Vagina (tissue), 2 donors: Measurements from ENCODE around the gene CCRL2. TPM values are rescaled to one million over a fixed set of nuclear protein-coding genes. Genes with fewer than 3 reads are reported as not detected.

Experiments
- DNase-seq, 2 donors: peaks; one replicate each; pipeline ENCODE4 v3.0.0-alpha.2; 2017; ENCODE audit errors: extremely low spot score in 2 of 2
- H3K27ac ChIP-seq: fragments of 200-600 bp; sonication (generic); one replicate; pipeline ENCODE4 v1.5.1; 2019
- H3K27me3 ChIP-seq: fragments of 200-600 bp; sonication (generic); one replicate; pipeline ENCODE4 v1.5.1; 2019
- H3K36me3 ChIP-seq, 2 donors: fragments of 200-600 bp; sonication (generic); one replicate each; pipeline ENCODE4 v1.5.1; 2017 to 2019
- H3K4me1 ChIP-seq: fragments of 200-600 bp; sonication (generic); one replicate; pipeline ENCODE4 v1.5.1; 2019
- H3K4me3 ChIP-seq, 2 donors: fragments of 200-600 bp; sonication (generic); 1 replicate in 1 of 2; 2 replicates in 1 of 2; pipeline ENCODE4 v1.5.1; 2016 to 2019
- H3K9me3 ChIP-seq: fragments of 200-600 bp; sonication (generic); one replicate; pipeline ENCODE4 v1.5.1; 2019
- CTCF ChIP-seq, 3 experiments: fragments of 450-650 bp in 2 of 3; fragments of 200-600 bp in 1 of 3; sonication (generic) in 1 of 3; IDR thresholded peaks; one replicate each; pipeline ENCODE4 v1.5.1; 2017 to 2019; ENCODE audit warnings: antibody characterized with exemption in 3 of 3, mild to moderate bottlenecking in 2 of 3, moderate library complexity in 2 of 3
- POLR2A ChIP-seq, 2 donors: fragments of 450-650 bp; IDR thresholded peaks; one replicate each; pipeline ENCODE4 v1.6.1; 2017; ENCODE audit warnings: antibody characterized with exemption in 2 of 2, mild to moderate bottlenecking in 2 of 2, moderate library complexity in 2 of 2
- POLR2AphosphoS5 ChIP-seq, 2 donors: sonication (generic); formaldehyde crosslinking; IDR thresholded peaks; one replicate each; pipeline ENCODE4 v1.9.0; 2017; ENCODE audit warnings: antibody characterized with exemption in 2 of 2, mild to moderate bottlenecking in 2 of 2, low read depth in 1 of 2; ENCODE audit not compliant: insufficient read depth in 1 of 2
- intact Hi-C: fragments of 100-400 bp; cut with DNase I; formaldehyde crosslinking; loops from one replicate; pipeline ENCODE4 v1.15.1; 2023
- total RNA-seq: library from RNA; depleted of rRNA; stranded (reverse); fragments of >200 nt; gene quantifications from one replicate; pipeline ENCODE4 v1.2.3, GENCODE V29; 2016

Gene CCRL2
- total RNA-seq, 1 donor from 2014 or later: not detected

GRCh38 chr3:46395766-46396530 is 11.1 kb upstream of the CCRL2 start:
- Histone ChIP-seq H3K9me3 (no peaks in the 10 kb centered on the region), H3K36me3 (no peaks in the 10 kb centered on the region), H3K4me1 (no peaks in the 10 kb centered on the region), H3K4me3 (no peak overlapping the region), H3K27ac (no peak overlapping the region), H3K27me3 (no peaks in the 10 kb centered on the region)
- intact Hi-C loops: no loop called here
- TF ChIP-seq POLR2AphosphoS5 (IDR thresholded peaks at IDR 0.05; ENCODE audit: insufficient read depth in 1 of 2, low read depth in 1 of 2) (no peak), POLR2A (IDR thresholded peaks at IDR 0.05) (no peak), CTCF (IDR thresholded peaks at IDR 0.05) (no peak)
- no peak for DNase-seq

- Histone ChIP-seq H3K27me3 (no peaks in the 10 kb centered on the region), H3K27ac (no peak overlapping the region), H3K4me3 (no peak overlapping the region), H3K36me3 (no peaks in the 10 kb centered on the region), H3K4me1 (no peaks in the 10 kb centered on the region), H3K9me3 (no peaks in the 10 kb centered on the region)
- DNase-seq: no peak
- TF ChIP-seq POLR2AphosphoS5 (IDR thresholded peaks at IDR 0.05; ENCODE audit: insufficient read depth in 1 of 2, low read depth in 1 of 2) (no peak), CTCF (IDR thresholded peaks at IDR 0.05) (no peak)
- intact Hi-C loops: no loop called here
Measured at GRCh38 chr3:46397111-46397510, 9.9 kb upstream of the CCRL2 start.

GRCh38 chr3:46398186-46398955 is 8.7 kb upstream of the CCRL2 start:
- H3K4me3 ChIP-seq: no peak overlapping the region
- no peaks in the 10 kb centered on the region for H3K36me3 ChIP-seq
- H3K27me3 ChIP-seq: no peaks in the 10 kb centered on the region
- intact Hi-C loops: no loop called here
- no peak for DNase-seq
- no peaks in the 10 kb centered on the region for H3K4me1 ChIP-seq
- TF ChIP-seq POLR2AphosphoS5 (IDR thresholded peaks at IDR 0.05; ENCODE audit: insufficient read depth in 1 of 2, low read depth in 1 of 2): no peak
- TF ChIP-seq CTCF (IDR thresholded peaks at IDR 0.05): no peak
- no peaks in the 10 kb centered on the region for H3K9me3 ChIP-seq
- no peak overlapping the region for H3K27ac ChIP-seq

- H3K4me3 ChIP-seq: no peak overlapping the region
- H3K27ac ChIP-seq: no peak overlapping the region
- no peaks in the 10 kb centered on the region for H3K36me3 ChIP-seq
- H3K27me3 ChIP-seq: no peaks in the 10 kb centered on the region
- H3K4me1 ChIP-seq: no peaks in the 10 kb centered on the region
- TF ChIP-seq CTCF (IDR thresholded peaks at IDR 0.05): no peak
- TF ChIP-seq POLR2A (IDR thresholded peaks at IDR 0.05): no peak
- TF ChIP-seq POLR2AphosphoS5 (IDR thresholded peaks at IDR 0.05; ENCODE audit: insufficient read depth in 1 of 2, low read depth in 1 of 2): no peak
- no peak for DNase-seq
- no peaks in the 10 kb centered on the region for H3K9me3 ChIP-seq
- intact Hi-C loops: no loop called here
Measured at GRCh38 chr3:46399098-46399497, 8.0 kb upstream of the CCRL2 start.

- no peak for DNase-seq
- Histone ChIP-seq H3K9me3 (no peaks in the 10 kb centered on the region), H3K27ac (no peak overlapping the region), H3K4me1 (peaks cover under 1% of the 10 kb centered on the region), H3K4me3 (no peak overlapping the region), H3K36me3 (no peaks in the 10 kb centered on the region), H3K27me3 (no peaks in the 10 kb centered on the region)
- intact Hi-C loops: no loop called here
- TF ChIP-seq CTCF (IDR thresholded peaks at IDR 0.05) (no peak), POLR2A (IDR thresholded peaks at IDR 0.05) (no peak), POLR2AphosphoS5 (IDR thresholded peaks at IDR 0.05; ENCODE audit: insufficient read depth in 1 of 2, low read depth in 1 of 2) (no peak)
Measured at GRCh38 chr3:46399557-46399956, 7.5 kb upstream of the CCRL2 start.
